ENCODE data around the gene RBSN. TPM values are rescaled to one million over a fixed set of nuclear protein-coding genes. Genes with fewer than 3 reads are reported as not detected.

The RBSN gene
- total RNA-seq, 1 experiment from 2014 or later = 18.4 TPM

DNA sequence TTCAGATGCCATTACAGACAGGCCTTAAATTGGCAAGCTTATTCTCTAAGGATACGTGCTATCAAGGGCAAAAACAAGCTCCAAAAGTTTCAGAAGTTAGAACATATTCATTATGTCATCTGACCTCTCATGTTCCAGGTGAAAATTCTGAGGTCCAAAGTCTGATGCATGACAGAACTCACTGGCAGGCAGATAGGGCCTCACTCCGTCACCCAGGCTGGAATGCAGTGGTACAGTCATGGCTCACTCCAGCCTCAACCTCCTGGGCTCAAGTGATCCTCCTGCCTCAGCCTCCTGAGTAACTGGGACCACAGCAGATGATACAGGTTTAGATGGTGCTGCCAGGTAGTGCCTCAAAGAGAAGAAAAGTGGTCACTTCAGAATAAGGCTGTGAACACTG, 49.4 kb downstream of the RBSN start:
- POLR2A ChIA-PET = interaction anchor here (2.0 kb wide), 1 partner anchor 15 kb away, joined by 4 read pairs; the partner anchor contains the start of gene MRPS25
- CTCF ChIA-PET = no interaction called here
- Histone ChIP-seq H3K79me2 (ENCODE audit: insufficient read depth, low read length) (peaks cover 85% of the 10 kb centered on the region), H3K9me3 (ENCODE audit: control insufficient read depth in 1 of 2, insufficient read depth in 1 of 2, low read depth in 1 of 2, low read length in 2 of 2) (no peaks in the 10 kb centered on the region), H3K9ac (ENCODE audit: low read length) (no peak overlapping the region), H3K27me3 (ENCODE audit: insufficient read depth, low read length) (no peaks in the 10 kb centered on the region), H3K4me2 (ENCODE audit: low read length) (no peak overlapping the region), H4K20me1 (ENCODE audit: insufficient read depth) (peaks cover 9% of the 10 kb centered on the region; the same call in 1 of the 2 replicates), H3K36me3 (ENCODE audit: control insufficient read depth in 1 of 2, insufficient read depth in 2 of 2, low read length in 2 of 2) (peaks cover 52 to 80% of the 10 kb centered on the region in 2 experiments; a peak in 3 of 4 replicates), H3K9me2 (ENCODE audit: insufficient read depth) (no peaks in the 10 kb centered on the region), H3K4me3 (replicated peaks in 1 of 2; ENCODE audit: low read depth in 1 of 2, low read length in 2 of 2) (no peak overlapping the region), H2AFZ (ENCODE audit: low read depth, low read length, poor library complexity, severe bottlenecking) (no peak overlapping the region), H3K4me1 (ENCODE audit: control insufficient read depth in 1 of 2, insufficient read depth in 2 of 2, low read length in 2 of 2) (no peaks in the 10 kb centered on the region), H3K27ac (ENCODE audit: low read depth, low read length) (no peak overlapping the region)
- TF ChIP-seq, protein P1, sequence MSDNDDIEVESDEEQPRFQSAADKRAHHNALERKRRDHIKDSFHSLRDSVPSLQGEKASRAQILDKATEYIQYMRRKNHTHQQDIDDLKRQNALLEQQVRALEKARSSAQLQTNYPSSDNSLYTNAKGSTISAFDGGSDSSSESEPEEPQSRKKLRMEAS (IDR thresholded peaks at IDR 0.05) = no peak
- no peak for TF ChIP-seq CBX3 (IDR thresholded peaks at IDR 0.05; ENCODE audit: low read depth)
- TF ChIP-seq, protein P2, sequence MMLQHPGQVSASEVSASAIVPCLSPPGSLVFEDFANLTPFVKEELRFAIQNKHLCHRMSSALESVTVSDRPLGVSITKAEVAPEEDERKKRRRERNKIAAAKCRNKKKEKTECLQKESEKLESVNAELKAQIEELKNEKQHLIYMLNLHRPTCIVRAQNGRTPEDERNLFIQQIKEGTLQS (IDR thresholded peaks at IDR 0.05) = no peak
- TF ChIP-seq, protein P3, sequence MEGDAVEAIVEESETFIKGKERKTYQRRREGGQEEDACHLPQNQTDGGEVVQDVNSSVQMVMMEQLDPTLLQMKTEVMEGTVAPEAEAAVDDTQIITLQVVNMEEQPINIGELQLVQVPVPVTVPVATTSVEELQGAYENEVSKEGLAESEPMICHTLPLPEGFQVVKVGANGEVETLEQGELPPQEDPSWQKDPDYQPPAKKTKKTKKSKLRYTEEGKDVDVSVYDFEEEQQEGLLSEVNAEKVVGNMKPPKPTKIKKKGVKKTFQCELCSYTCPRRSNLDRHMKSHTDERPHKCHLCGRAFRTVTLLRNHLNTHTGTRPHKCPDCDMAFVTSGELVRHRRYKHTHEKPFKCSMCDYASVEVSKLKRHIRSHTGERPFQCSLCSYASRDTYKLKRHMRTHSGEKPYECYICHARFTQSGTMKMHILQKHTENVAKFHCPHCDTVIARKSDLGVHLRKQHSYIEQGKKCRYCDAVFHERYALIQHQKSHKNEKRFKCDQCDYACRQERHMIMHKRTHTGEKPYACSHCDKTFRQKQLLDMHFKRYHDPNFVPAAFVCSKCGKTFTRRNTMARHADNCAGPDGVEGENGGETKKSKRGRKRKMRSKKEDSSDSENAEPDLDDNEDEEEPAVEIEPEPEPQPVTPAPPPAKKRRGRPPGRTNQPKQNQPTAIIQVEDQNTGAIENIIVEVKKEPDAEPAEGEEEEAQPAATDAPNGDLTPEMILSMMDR (IDR thresholded peaks at IDR 0.05 in 2 of 3, conservative IDR thresholded peaks at IDR 0.05 in 1 of 3; ENCODE audit: borderline replicate concordance in 1 of 3, insufficient read depth in 1 of 3, low read depth in 2 of 3, low read length in 2 of 3) = no peak
- no peak for TF ChIP-seq JUND (IDR thresholded peaks at IDR 0.05)
- TF ChIP-seq, protein P4, sequence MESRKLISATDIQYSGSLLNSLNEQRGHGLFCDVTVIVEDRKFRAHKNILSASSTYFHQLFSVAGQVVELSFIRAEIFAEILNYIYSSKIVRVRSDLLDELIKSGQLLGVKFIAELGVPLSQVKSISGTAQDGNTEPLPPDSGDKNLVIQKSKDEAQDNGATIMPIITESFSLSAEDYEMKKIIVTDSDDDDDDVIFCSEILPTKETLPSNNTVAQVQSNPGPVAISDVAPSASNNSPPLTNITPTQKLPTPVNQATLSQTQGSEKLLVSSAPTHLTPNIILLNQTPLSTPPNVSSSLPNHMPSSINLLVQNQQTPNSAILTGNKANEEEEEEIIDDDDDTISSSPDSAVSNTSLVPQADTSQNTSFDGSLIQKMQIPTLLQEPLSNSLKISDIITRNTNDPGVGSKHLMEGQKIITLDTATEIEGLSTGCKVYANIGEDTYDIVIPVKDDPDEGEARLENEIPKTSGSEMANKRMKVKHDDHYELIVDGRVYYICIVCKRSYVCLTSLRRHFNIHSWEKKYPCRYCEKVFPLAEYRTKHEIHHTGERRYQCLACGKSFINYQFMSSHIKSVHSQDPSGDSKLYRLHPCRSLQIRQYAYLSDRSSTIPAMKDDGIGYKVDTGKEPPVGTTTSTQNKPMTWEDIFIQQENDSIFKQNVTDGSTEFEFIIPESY (IDR thresholded peaks at IDR 0.05; ENCODE audit: extremely low read depth, insufficient replicate concordance, low read length) = no peak
- TF ChIP-seq FOSL1 (IDR thresholded peaks at IDR 0.05; ENCODE audit: low read depth) = no peak
- TF ChIP-seq POLR2AphosphoS5 (IDR thresholded peaks at IDR 0.05; ENCODE audit: low read depth, low read length) = no peak
- TF ChIP-seq EZH2 (IDR thresholded peaks at IDR 0.05) = no peak
- TF ChIP-seq EZH2phosphoT487 (IDR thresholded peaks at IDR 0.05; ENCODE audit: borderline replicate concordance) = no peak
- no peak for TF ChIP-seq EGR1 (IDR thresholded peaks at IDR 0.05; ENCODE audit: low read depth)
- no peak for TF ChIP-seq POLR2A (IDR thresholded peaks at IDR 0.05; ENCODE audit: borderline replicate concordance, extremely low read depth, insufficient read depth, insufficient read length)
- TF ChIP-seq ZFX (IDR thresholded peaks at IDR 0.05) = no peak
- TF ChIP-seq ZNF274 (IDR thresholded peaks at IDR 0.05; ENCODE audit: low read depth, low read length) = no peak
- TF ChIP-seq YY1 (IDR thresholded peaks at IDR 0.05; ENCODE audit: extremely low read depth, insufficient replicate concordance, low read depth, low read length) = no peak
- DNase-seq (ENCODE audit: low read depth, low spot score) = no peak
- no peak for ATAC-seq
- RAD21 ChIA-PET (ENCODE audit: low non-redundant PET in 1 of 2, low total read pairs in 2 of 2, uncharacterized antibody in 2 of 2, unreplicated experiment in 2 of 2) = no interaction called here
- intact Hi-C loops (cut with micrococcal nuclease) = no loop called here
- no TSS peak for BruUV-seq (replicated peaks)

Data from HCT116 (cell line).